HG03039 (cell line): ENCODE data around the gene NCBP3.
A peak's percentile ranks its signal among the peaks of the same experiment; 100 is the strongest.
"Not testable (repeated sequence)": the region's sequence is repeated elsewhere in the genome, so short reads cannot be mapped to it uniquely, and the experiment has no call there.

ENCODE experiments used
- ATAC-seq: cut with Tn5 transposase; IDR thresholded peaks from one replicate; pipeline ENCODE4 v1.9.1; 2021; ENCODE audit warnings: mild to moderate bottlenecking, moderate library complexity; ENCODE audit not compliant: unreplicated experiment

The NCBP3 gene

DNA sequence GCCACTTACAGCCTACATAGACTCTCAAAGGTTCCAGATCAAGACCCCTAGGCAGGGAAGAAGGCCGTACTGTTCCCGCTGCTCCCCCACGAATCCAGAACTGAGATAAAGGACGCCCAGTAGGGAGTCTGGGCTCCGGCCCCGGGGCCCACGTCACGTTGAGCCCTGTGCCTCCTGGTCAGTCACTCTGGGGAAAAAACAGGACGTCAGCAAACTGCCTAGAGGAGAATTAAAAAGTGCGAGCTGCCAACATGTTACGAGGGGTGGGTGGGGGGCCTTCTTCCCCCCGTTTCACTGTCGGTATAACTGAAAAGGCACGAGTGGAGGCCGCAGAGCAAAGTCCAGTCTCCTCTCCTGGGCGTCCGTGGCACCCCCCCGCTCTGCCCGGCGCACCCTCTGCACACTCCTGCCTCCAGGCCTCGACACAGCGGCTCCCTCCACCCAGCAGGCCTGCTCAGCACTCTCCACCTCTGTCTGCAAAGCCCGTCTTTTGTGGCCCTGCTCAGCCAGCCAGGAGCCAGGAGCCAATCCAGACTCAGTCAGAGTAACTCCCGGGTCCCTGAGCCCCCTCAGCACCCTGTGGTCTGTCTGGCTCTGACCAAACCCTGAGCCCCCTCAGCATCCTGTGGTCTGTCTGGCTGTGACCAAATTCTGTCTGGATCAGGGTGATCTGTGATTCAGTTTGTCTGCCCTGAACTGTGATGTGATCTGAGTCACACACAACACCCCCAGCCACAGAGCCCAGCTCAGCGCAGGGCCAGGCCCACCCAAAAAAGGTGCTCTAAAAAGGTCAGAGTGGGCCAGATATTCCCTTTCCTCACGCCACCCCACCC is 51.3 kb downstream of the NCBP3 start:
- ATAC-seq = no peak

DNA sequence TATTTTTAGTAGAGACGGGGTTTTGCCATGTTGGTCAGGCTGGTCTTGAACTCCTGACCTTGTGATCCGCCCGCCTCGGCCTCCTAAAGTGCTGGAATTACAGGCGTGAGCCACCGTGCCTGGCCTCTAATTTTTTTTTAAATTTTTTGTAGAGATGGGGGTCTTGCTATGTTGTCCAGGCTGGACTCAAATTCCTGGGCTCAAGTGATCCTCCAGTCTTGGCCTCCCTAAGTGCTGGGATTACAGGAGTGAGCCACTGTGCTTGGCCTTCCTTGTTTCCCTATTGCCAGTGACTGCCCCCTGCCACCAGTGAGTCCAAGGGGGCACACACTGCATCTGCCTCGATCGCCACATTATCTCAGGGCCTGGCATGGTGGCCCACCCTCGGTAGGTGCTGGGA is 51.9 kb downstream of the NCBP3 start:
- ATAC-seq = not testable (repeated sequence)

DNA sequence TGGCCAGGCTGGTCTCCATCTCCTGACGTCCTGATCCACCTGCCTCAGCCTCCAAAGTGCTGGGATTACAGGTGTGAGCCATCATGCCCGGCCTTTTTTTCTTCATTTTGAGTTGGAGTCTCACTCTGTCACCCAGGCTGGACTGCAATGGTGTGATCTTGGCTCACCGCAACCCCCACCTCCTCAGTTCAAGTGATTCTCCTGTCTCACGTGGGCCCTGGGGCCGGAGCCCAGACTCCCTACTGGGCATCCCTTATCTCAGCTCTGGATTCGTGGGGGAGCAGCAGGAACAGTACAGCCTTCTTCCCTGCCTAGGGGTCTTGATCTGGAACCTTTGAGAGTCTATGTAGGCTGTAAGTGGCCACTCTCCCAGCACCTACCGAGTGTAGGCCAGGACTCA is 52.8 kb downstream of the NCBP3 start:
- ATAC-seq = not testable (repeated sequence)

DNA sequence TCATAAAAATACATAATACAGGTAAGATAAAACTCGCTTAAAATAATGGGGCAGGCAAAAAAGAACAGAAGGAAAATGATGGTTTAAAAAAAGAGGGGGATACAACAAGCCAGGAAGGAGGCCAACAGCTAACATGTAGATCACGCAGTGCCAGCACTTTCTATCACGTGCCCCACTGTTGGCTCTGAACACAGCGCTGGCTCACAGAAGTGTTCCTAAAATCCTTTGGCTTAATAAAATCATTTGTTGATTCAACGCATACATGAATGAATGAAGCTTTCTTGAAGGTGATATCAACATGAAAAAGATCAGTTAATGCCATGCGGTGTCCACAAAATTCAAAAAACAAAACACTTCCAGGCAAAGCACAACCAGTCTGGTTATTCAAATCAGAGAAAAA is 53.6 kb downstream of the NCBP3 start:
- ATAC-seq = no peak

DNA sequence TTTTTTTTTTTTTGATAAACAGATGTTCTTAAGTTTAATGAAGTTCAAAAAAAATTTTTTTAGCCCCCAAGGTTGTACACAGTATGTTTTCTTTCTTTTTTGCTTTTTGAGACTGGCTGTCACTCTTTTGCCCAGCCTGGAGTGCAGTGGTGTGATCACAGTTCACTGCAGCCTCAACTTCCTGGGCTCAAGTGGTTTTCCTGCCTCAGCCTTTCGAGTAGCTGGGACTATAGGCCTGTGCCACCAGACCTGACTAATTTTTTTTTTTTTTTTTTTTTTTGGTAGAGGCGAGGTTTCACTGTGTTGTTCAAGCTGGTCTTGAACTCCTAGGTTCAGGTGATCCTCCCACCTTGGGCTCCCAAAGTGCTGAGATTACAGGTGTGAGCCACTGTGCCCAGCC is 57.8 kb downstream of the NCBP3 start:
- ATAC-seq = no peak

DNA sequence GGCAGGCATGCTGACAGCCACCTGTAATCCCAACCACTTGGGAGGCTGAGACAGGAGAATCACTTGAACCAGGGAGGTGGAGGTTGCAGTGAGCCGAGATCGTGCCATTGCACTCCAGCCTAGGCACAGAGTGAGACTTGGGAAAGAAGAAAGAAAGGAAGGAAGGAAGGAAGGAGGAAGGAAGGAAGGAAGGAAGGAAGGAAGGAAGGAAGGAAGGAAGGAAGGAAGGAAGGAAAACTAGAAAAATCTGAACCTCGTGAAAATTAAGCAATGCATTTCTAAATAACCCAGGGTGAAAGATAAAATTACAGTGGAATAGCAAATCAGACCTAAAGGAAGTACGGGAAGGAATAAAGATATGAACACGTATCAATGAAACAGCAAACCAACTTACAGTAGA is 60.7 kb downstream of the NCBP3 start:
- ATAC-seq = not testable (repeated sequence)

DNA sequence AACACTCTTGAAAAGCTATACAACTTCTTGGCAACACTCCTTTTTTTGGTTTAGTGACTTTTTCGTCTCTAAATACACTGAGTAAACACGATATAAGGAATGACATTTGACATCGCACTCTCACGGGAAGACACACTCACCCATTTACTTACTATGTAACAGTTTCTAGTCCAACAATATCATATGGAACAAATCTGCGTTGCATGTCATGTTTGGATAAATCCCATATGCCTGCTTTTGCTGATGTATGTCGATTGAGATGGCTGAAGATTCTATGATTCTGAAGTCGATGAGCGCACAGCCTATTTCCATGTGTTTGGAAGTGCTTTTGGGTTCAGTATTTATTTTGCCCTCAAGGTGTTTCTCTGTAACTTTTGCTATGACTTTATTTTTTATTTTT is 63.3 kb downstream of the NCBP3 start:
- no peak for ATAC-seq

DNA sequence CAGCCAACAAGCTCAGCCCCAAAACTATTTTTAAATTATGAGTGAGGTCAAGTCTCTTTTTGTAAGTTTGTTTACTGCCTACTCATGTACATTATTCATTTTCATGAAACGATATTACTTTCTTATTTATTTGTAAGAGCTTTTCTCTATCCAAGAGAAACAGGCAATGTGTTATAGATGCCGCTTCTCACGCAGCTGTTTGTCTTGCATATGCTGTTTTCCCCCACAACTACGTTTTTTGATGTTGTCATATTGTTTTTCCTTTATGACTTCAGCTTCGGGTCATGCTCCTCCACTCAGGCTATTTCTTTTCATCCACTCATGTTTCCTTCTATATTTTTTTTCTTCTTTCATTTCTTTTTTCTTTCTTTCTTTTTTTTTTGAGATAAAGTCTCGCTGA is 65.1 kb downstream of the NCBP3 start:
- no peak for ATAC-seq

DNA sequence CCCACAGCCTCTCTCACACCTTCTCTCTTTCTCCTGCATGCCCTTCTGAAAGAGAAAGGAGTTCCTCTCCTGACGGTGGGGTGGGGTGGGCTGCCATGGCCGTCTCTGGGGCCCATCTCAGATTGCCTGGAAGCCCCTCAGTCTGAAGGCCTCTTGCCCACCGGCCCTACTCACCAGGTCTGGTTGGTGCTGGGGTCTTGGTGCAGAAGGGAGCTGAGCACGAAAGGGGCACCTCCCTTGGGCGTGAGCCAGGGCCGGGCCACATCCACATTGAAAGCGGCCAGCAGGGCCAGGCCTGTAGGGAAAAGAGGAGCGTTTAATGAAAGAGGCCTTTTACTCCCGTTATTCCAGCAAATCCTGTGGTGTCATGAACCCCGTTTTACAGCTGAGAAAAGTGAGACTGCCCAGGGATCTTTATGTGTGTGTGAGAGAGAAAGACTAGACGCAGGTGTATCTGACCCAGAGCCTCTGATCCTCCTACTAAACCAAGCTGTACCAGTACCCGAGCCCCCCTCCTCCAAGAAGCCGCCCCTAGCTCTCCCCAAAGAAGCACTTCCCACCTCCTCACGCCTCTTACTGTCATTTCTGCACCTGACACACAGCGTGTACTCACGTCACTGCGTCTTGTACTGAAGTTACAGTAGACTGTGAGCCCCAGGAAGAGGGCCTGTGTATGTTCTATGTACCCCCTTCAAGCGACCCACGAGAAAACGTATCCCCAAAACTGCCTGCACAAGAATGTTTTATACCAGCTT is 68.5 kb downstream of the NCBP3 start:
- no peak for ATAC-seq

DNA sequence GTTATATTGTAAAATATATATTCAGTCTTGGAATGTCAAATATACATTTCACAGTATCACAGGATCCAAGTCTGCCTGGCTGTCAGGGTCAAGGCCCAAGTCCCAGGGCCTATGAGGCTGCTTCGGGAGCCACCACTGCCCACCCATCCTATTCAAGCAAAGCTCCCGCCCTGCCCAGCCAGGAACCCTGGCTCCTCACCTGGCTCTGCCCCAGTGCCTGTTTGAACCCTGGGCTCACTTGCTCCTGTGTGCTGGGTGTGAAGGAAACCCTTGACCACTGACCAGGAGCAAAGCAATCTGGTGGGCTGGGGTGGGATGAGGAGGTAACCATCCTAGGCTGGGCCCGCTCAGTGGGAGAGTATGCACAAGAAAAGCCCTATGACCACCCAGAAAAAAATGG is 72.1 kb downstream of the NCBP3 start:
- ATAC-seq = no peak

DNA sequence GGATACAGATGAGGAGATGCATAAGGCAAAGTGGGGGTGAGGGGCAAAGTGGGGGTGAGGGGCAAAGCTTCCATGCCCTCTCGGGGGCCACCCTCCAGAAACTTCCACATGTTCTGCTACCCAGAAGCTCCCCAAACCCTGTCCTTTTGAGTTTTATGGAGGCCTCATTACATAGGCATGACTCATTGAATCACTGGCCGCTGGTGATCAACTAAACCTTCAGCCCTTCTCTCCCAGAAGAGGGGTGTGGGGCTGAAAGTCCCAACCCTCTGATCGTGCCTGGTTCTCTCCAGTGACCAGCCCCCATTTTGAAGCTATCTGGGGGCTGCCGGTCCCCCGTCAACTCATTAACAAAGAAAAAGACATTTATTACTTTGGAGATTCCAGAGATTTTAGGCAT is 72.5 kb downstream of the NCBP3 start:
- no peak for ATAC-seq

DNA sequence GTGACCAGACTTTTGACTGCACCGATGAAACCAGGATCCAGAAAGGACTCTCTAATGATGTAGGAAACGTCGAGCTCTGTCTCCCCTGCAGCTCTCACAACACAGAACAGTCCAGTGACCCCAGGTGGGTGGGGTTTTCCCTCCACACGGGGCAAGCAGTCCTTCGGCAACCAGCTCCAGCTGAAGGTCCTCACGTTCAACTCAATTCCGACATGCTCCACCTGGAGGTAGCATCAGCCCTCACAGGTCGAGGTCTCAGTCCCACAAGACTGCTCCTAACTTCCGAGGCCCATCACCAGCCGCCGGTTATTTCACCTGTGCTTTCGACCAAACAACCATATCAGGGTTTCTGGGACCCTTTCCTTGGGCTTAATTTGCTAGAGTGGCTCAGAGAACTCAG is 73.3 kb downstream of the NCBP3 start:
- ATAC-seq = no peak

DNA sequence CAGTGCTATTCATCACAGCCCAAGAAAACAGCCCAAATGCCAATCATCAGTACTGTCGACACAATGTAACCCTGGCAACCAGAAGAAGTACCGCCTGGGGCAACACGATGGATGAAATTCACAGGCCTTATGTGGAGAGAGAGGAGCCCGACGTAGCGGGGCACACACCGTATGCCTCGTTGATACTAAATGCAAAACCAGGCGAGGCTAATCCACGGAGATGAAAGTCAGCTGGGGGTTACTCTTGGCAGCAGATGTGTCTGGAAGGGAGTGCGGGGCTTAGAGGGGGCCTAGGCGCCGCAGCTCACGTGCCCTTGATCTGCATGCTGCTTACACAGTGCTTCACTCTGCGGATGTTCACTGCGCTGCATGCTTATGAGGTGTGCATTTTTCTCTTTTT is 74.9 kb downstream of the NCBP3 start:
- ATAC-seq = no peak

DNA sequence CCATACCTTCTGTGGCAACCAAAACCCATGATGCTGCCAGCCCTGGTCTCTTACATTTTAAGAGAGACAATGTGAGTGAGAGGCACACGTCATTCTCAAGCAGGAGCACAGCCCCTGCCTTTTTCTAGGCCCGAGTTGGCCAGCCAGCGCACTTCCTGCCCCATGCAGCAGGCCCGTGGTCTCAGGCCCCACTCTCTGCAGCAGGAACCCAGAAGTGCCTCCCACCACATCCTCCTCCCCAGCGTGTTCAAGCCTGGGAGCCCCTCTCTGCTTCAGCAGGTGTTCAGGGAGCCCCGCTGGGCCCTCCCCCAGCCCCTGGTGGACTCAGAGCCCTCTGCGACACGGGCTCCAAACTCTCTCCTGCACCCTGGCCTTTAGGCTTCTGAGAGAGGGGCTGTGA is 75.6 kb downstream of the NCBP3 start:
- no peak for ATAC-seq

DNA sequence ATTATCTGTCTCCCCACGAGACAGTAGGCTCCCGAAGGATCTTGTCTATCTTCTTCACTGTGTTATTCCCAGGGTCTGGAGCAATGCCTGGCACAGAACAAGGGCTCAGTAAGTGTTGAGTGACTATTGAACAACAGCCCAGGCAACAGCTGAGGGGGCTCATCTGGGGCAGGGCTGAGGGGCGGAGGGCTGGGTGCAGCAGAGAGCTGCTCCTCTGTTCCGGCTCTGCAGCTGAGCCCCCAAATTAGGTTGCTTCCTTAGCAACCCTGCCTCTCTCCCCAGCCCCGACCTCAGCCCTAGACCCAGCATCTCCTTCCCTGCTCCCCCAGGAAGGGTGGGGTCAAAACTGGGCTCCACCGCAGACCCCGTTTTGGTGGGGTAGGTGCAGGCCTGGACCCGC is 77.3 kb downstream of the NCBP3 start:
- ATAC-seq = no peak

DNA sequence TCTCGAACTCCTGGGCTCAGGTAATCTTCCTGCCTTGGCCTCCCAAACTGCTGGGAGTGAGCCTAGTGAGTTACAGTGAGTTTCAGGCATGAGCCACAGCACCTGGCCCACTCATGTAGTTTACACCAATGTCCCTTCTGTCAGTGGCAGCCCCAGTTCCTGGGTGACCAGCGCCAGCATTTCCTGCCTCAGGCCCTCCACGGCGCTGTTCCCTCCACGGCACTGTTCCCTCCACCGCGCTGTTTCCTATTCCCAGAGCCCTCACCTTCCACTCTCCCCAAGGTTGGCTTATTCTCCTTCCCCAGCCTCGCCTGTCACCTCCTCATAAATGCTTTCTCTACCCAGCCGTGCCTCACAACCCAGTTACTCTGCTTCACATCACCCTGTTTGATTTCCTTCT is 77.7 kb downstream of the NCBP3 start:
- no peak for ATAC-seq

DNA sequence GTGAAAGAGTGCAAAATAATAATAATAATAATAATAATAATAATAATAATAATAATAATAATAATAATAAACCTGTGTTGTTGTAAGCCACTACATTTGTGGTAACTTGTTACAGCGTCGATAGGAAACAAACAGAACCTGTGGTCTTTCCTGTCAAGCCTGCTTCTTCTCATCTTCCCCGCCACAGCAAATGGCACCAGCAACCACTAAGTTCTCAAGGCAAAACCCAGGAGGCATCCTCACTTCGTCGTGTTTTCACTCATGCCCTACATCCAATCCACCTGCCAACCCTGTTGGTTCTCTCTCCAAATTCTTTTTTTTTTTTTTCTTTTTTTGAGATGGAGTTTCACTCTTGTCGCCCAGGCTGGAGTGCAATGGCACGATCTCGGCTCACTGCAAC is 79.3 kb downstream of the NCBP3 start:
- no peak for ATAC-seq

DNA sequence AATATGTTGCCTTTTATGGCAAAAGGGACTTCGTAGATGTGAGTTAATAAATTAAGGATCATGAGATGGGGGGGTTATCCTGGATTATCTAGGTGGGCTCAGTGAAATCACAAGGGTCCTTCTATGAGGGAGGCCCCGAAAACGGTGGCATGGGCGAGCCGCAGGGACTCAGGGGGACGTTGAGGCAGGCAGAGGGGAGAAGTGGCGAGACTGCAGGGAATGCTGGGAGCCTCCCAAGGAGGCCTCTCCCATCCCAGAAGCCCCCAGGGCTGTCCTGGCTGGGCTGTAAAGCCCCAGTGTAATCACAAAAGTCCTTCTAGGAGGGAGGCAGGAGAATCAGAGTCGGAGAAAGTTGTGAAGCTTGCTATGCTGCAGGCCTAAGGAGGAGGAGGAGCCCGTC is 80.1 kb downstream of the NCBP3 start:
- no peak for ATAC-seq

DNA sequence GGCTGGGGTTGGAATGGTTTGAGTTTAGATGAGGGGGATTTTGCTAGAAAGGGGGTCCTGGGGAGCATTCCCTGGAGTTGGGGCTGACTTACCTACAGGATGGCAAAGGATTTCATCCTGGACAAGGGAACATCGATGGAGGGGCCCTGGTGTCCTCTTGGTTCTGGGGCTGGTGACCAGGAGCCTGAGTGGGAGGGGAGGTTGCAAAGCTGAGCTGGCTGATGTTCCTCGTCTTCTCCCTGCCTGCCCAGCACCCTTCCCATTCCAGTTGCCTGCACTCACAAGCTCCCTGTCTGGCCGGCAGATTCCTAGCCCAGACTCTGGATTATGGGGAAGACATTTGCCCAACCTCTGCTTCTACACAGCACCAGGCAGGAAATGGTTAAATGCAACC is 82.3 kb downstream of the NCBP3 start:
- no peak for ATAC-seq

DNA sequence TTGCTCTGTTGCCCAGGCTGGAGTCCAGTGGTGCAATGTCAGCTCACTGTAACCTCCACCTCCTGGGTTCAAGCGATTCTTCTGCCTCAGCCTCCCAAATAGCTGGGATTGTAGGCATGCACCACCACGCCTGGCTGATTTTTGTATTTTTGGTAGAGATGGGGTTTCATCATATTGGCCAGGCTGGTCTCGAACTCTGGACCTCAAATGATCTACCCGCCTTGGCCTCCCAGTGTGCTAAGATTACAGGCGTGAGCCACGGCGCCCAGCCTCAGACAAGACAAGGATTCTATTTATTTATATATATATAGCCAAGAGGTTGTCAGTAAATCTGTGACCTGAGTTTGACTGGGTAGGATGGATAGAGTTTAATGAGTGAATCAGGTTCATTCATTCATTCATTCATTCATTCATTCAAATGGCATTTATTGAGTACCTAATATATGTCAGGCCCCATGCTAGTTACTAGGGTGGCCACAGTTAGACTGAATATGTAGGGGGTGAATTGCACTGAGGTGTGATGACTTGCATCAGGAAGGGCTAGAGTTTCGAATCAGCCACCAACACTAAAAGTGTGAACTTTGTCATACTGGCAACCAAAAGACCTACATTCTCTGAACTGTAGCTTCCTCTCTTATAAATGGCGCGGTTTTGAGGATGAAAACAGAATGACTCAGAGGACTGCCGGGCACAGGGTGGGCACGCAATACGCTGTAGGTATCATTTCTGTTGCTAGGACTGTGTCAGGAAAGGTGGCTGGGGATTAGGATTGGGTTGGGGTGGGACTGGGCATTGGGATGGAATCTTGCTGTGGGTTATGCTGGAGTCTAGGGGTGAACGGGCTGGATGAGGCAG is 82.9 kb downstream of the NCBP3 start:
- peak; percentile 48 for ATAC-seq

DNA sequence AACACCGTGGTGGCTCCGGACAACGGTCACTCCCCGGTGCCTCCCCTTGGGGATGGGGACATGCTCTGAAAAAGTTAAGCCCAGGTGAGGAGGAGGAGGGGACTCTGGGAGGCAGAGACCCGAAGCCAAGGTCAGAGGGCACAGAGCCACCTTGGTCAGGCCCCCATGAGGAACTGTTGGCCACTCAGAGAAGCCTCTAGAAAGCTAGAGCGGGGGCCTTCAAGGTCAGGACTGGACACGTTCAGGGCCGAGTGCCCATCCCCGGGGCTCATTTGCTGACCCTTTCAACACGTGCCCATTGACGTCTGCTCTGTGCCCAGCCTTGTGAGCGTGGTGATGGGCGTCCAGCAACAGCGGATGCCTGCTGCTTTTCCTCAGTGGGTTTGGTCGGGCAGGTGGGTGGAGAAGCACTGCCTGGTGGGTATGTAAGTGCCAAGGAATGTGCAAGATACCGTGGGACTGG is 84.1 kb downstream of the NCBP3 start:
- no peak for ATAC-seq
